ENCODE results near the gene PRKAG2.

Gene PRKAG2

GRCh38 chr7:151813997-151814396 is 62.9 kb downstream of the PRKAG2 start:
- no peak overlapping the region for H3K4me3 ChIP-seq (ENCODE audit: low read depth, low read length)
- no peak for TF ChIP-seq CTCF (IDR thresholded peaks at IDR 0.05; ENCODE audit: low read depth, low read length)

- no peak for TF ChIP-seq CTCF (IDR thresholded peaks at IDR 0.05; ENCODE audit: low read depth, low read length)
- no peak overlapping the region for H3K4me3 ChIP-seq (ENCODE audit: low read depth, low read length)
Measured at GRCh38 chr7:151813445-151813844, 63.5 kb downstream of the PRKAG2 start.

GRCh38 chr7:151812967-151813366 is 63.9 kb downstream of the PRKAG2 start:
- no peak for TF ChIP-seq CTCF (IDR thresholded peaks at IDR 0.05; ENCODE audit: low read depth, low read length)
- H3K4me3 ChIP-seq (ENCODE audit: low read depth, low read length), result no peak overlapping the region

- no peak for TF ChIP-seq CTCF (IDR thresholded peaks at IDR 0.05; ENCODE audit: low read depth, low read length)
- no peak overlapping the region for H3K4me3 ChIP-seq (ENCODE audit: low read depth, low read length)
Measured at GRCh38 chr7:151810441-151811232, 66.3 kb downstream of the PRKAG2 start.

- no peak overlapping the region for H3K4me3 ChIP-seq (ENCODE audit: low read depth, low read length)
- no peak for TF ChIP-seq CTCF (IDR thresholded peaks at IDR 0.05; ENCODE audit: low read depth, low read length)
Measured at GRCh38 chr7:151809864-151810170, 67.1 kb downstream of the PRKAG2 start.

- no peak for TF ChIP-seq CTCF (IDR thresholded peaks at IDR 0.05; ENCODE audit: low read depth, low read length)
- no peak overlapping the region for H3K4me3 ChIP-seq (ENCODE audit: low read depth, low read length)
Measured at GRCh38 chr7:151809146-151809863, 67.6 kb downstream of the PRKAG2 start.

GRCh38 chr7:151808400-151809145 is 68.3 kb downstream of the PRKAG2 start:
- TF ChIP-seq CTCF (IDR thresholded peaks at IDR 0.05; ENCODE audit: low read depth, low read length), result no peak
- no peak overlapping the region for H3K4me3 ChIP-seq (ENCODE audit: low read depth, low read length)

All from WI38 (cell line).